HG03520 (cell line): Measurements from ENCODE around the gene B3GNT4.
"Not testable (repeated sequence)": the region's sequence is repeated elsewhere in the genome, so short reads cannot be mapped to it uniquely, and the experiment has no call there.

ENCODE experiments used
- ATAC-seq: cut with Tn5 transposase; IDR thresholded peaks from one replicate; pipeline ENCODE4 v1.9.1; 2021; ENCODE audit warnings: mild to moderate bottlenecking, moderate library complexity; ENCODE audit not compliant: unreplicated experiment

The B3GNT4 gene

GRCh38 chr12:122203301-122204166 lies at the start of gene B3GNT4:
Gene B3GNT4, plus strand, starts transcription at chr12:122203709. Its CDS starts 910 bp downstream, at chr12:122204619.
- no peak for ATAC-seq

- no peak for ATAC-seq
Observed at GRCh38 chr12:122155705-122156104, 47.8 kb upstream of the B3GNT4 start.

- ATAC-seq: no peak
Observed at GRCh38 chr12:122158700-122159285, 44.7 kb upstream of the B3GNT4 start.

GRCh38 chr12:122159882-122160281 lies 43.6 kb upstream of the B3GNT4 start:
- ATAC-seq: no peak

- ATAC-seq: no peak
Observed at GRCh38 chr12:122160761-122161160, 42.7 kb upstream of the B3GNT4 start.

GRCh38 chr12:122161682-122162081 lies 41.8 kb upstream of the B3GNT4 start:
- ATAC-seq: no peak

- ATAC-seq: no peak
Observed at GRCh38 chr12:122162976-122163375, 40.5 kb upstream of the B3GNT4 start.

- ATAC-seq: peak; percentile 68
Observed at GRCh38 chr12:122166422-122167349, 36.8 kb upstream of the B3GNT4 start.

GRCh38 chr12:122167356-122167925 lies 36.1 kb upstream of the B3GNT4 start:
- ATAC-seq: no peak

GRCh38 chr12:122168492-122168891 lies 35.0 kb upstream of the B3GNT4 start:
- no peak for ATAC-seq

GRCh38 chr12:122171399-122171798 lies 32.1 kb upstream of the B3GNT4 start:
- ATAC-seq: no peak

GRCh38 chr12:122172262-122172939 lies 31.1 kb upstream of the B3GNT4 start:
- ATAC-seq: no peak

GRCh38 chr12:122174155-122174845 lies 29.2 kb upstream of the B3GNT4 start, which contains the start of gene IL31:
Gene IL31, minus strand, starts transcription at chr12:122174221. Its CDS starts 49 bp downstream, at chr12:122174172.
- ATAC-seq: no peak

GRCh38 chr12:122176473-122176872 lies 27.0 kb upstream of the B3GNT4 start:
- not testable (repeated sequence) for ATAC-seq

GRCh38 chr12:122182887-122183587 lies 20.5 kb upstream of the B3GNT4 start, which contains the start of gene LRRC43:
Gene LRRC43, plus strand, starts transcription at chr12:122183123. Its CDS starts 22 bp downstream, at chr12:122183145.
- ATAC-seq: no peak

- ATAC-seq: no peak
Observed at GRCh38 chr12:122183588-122183940, 19.9 kb upstream of the B3GNT4 start.

GRCh38 chr12:122184517-122184916 lies 19.0 kb upstream of the B3GNT4 start:
- no peak for ATAC-seq

GRCh38 chr12:122185079-122185478 lies 18.4 kb upstream of the B3GNT4 start:
- ATAC-seq: no peak

GRCh38 chr12:122185494-122186082 lies 17.9 kb upstream of the B3GNT4 start:
- ATAC-seq: no peak
